DND-41 (cell line): ENCODE results near the gene OR2B2.
"Not testable (repeated sequence)": the region's sequence is repeated elsewhere in the genome, so short reads cannot be mapped to it uniquely, and the experiment has no call there.

Experiments
- ATAC-seq: fragments of 200-7000 bp; cut with Tn5 transposase; 3 replicates; pipeline ENCODE4 v1.9.1; 2021; ENCODE audit warnings: low read depth; ENCODE audit not compliant: insufficient read depth
- DNase-seq: peaks from one replicate; pipeline ENCODE4 v3.0.0-alpha.2; 2020
- H2AFZ ChIP-seq: 2 replicates; pipeline ENCODE4 v1.6.0; 2012; ENCODE audit warnings: low read depth, low read length
- H3K27ac ChIP-seq: 2 replicates; pipeline ENCODE4 v1.5.1; 2012; ENCODE audit warnings: low read length, inconsistent platforms
- H3K27me3 ChIP-seq: fragments of 200-600 bp; sonication (generic); 2 replicates; pipeline ENCODE4 v1.6.0; 2012; ENCODE audit warnings: low read length, mild to moderate bottlenecking, inconsistent platforms; ENCODE audit not compliant: insufficient read depth, poor library complexity
- H3K36me3 ChIP-seq: 2 replicates; pipeline ENCODE4 v1.5.1; 2012; ENCODE audit warnings: low read length, inconsistent platforms; ENCODE audit not compliant: insufficient read depth
- H3K4me1 ChIP-seq: 2 replicates; pipeline ENCODE4 v1.5.1; 2012; ENCODE audit warnings: mild to moderate bottlenecking, low read length; ENCODE audit not compliant: insufficient read depth
- H3K4me2 ChIP-seq: 2 replicates; pipeline ENCODE4 v1.6.0; 2012; ENCODE audit warnings: mild to moderate bottlenecking, moderate library complexity, low read length, inconsistent platforms; ENCODE audit not compliant: insufficient read depth
- H3K4me3 ChIP-seq, 2 experiments: fragments of 200-600 bp in 1 of 2; shearing (Covaris generic) in 1 of 2; 2 replicates each; pipeline ENCODE4 v1.5.1; 2012 to 2016; ENCODE audit warnings: inconsistent platforms in 2 of 2, low read length in 2 of 2, mild to moderate bottlenecking in 2 of 2, low read depth in 1 of 2, moderate library complexity in 1 of 2
- H3K79me2 ChIP-seq: 2 replicates; pipeline ENCODE4 v1.6.0; 2012; ENCODE audit warnings: low read length, inconsistent platforms; ENCODE audit not compliant: insufficient read depth
- H3K9ac ChIP-seq: 2 replicates; pipeline ENCODE4 v1.6.0; 2012; ENCODE audit warnings: low read depth, mild to moderate bottlenecking, inconsistent platforms, low read length, moderate library complexity
- H3K9me3 ChIP-seq: 2 replicates; pipeline ENCODE4 v1.5.1; 2012; ENCODE audit warnings: low read length, moderate library complexity, mild to moderate bottlenecking, inconsistent platforms; ENCODE audit not compliant: insufficient read depth, severe bottlenecking
- H4K20me1 ChIP-seq: 2 replicates; pipeline ENCODE4 v1.6.0; 2012; ENCODE audit warnings: low read length; ENCODE audit not compliant: insufficient read depth
- CTCF ChIP-seq: IDR thresholded peaks from 2 replicates; pipeline ENCODE4 v1.5.1; 2012; ENCODE audit warnings: borderline replicate concordance, low read length, moderate library complexity, mild to moderate bottlenecking; ENCODE audit not compliant: poor library complexity, severe bottlenecking; ENCODE audit errors: extremely low read depth
- EZH2 ChIP-seq: IDR thresholded peaks from 3 replicates; pipeline ENCODE4 v1.6.1; 2012; ENCODE audit warnings: borderline replicate concordance, low read depth, mild to moderate bottlenecking, moderate library complexity, low read length, inconsistent platforms; ENCODE audit not compliant: severe bottlenecking

Gene OR2B2

GRCh38 chr6:27908017-27908416, 4.2 kb downstream of the OR2B2 start:
- ATAC-seq (no peak), DNase-seq (no peak)
- no peak overlapping the region for H3K4me3 ChIP-seq
- no peaks in the 10 kb centered on the region for H3K79me2 ChIP-seq
- peaks cover 11% of the 10 kb centered on the region for H3K4me1 ChIP-seq
- H3K27me3 ChIP-seq, result no peaks in the 10 kb centered on the region
- TF ChIP-seq EZH2 (no peak), CTCF (no peak)
- no peaks in the 10 kb centered on the region for H3K36me3 ChIP-seq
- no peak overlapping the region for H3K4me2 ChIP-seq
- no peak overlapping the region for H2AFZ ChIP-seq
- no peak overlapping the region for H3K27ac ChIP-seq
- H3K9ac ChIP-seq, result no peak overlapping the region
- H4K20me1 ChIP-seq, result no peaks in the 10 kb centered on the region
- no peaks in the 10 kb centered on the region for H3K9me3 ChIP-seq

DNA sequence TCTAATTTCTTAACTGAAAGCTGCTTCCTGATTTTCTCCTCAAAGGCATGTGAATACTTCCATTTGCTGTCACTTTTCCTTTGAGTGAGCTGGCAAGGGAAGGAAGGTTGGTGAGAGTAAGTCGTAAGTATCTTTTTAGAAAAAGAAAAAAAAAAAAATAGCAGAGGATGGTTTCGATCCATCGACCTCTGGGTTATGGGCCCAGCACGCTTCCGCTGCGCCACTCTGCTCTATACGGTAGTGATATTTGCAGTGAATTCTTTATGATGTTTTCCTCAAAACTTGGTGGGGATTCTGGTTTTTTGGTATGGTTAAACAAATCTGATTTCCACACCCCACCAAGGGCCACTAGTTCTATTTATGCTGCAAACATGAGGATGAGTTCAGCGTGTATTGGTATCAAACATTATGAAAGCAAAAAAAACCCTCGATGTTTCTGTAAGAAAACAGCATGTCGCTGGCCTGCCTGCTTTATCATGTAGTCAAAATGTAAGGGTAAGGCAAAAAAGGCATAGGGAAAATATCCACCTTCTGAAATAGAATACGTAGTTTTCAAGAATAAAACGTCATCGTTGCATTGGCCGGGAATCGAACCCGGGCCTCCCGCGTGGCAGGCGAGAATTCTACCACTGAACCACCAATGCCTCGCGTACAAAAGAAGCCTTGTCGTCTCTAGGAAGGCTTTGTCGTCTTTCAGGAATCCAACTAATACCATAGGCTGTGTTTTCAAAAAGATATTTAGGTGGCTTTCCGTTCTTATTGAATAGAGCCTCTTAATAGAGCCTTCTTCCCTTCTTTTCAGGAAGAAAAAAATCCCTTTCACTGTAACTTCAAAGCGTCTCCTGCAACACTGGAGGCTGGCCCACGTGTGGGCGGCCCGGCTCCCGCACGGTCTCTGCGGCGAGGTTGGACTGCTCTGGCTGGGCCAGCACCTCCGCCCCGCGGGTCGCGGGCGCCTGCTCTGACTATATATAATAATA, 9.6 kb downstream of the OR2B2 start:
- peaks cover 25% of the 10 kb centered on the region for H3K4me1 ChIP-seq
- peak overlapping the region; percentile 64 for H3K9ac ChIP-seq
- peak; percentile 86 for DNase-seq
- H4K20me1 ChIP-seq, result no peaks in the 10 kb centered on the region
- H3K4me2 ChIP-seq, result peak overlapping the region; percentile 68
- no peaks in the 10 kb centered on the region for H3K9me3 ChIP-seq
- H2AFZ ChIP-seq, result peak overlapping the region; percentile 92
- no peaks in the 10 kb centered on the region for H3K27me3 ChIP-seq
- H3K79me2 ChIP-seq, result no peaks in the 10 kb centered on the region
- no peaks in the 10 kb centered on the region for H3K36me3 ChIP-seq
- TF ChIP-seq EZH2, result no peak
- no peak for TF ChIP-seq CTCF
- peak overlapping the region; percentile 85 for H3K27ac ChIP-seq
- peak overlapping the region; percentile 84 to 87 for H3K4me3 ChIP-seq
- ATAC-seq, result peak; percentile 86

DNA sequence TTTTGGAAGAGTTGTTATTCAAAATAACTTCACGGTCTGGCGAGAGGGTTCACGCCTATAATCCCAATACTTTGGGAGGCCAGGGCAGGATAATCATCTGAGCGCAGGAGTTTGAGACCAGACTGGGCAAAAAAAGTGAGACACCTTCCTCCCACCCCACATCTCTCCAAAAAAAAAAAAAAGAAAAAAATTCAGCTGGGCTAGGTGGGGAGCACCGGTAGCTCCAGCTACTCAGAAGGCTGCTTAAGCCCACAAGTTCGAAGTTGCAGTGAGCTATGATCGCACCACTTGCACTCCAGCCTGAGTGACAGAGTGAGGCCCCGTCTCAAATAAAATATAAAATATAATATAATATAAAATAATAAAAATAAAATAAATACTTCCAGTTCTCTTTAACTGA, 10.4 kb downstream of the OR2B2 start:
- Histone ChIP-seq H3K79me2 (no peaks in the 10 kb centered on the region), H3K27ac (peak overlapping the region; percentile 85), H3K4me3 (peak overlapping the region; percentile 84 to 87; a peak in 3 of 4 replicates), H3K4me2 (peak overlapping the region; percentile 68), H3K4me1 (peaks cover 29% of the 10 kb centered on the region), H4K20me1 (no peaks in the 10 kb centered on the region), H3K27me3 (no peaks in the 10 kb centered on the region), H3K36me3 (no peaks in the 10 kb centered on the region), H2AFZ (peak overlapping the region; percentile 65), H3K9ac (peak overlapping the region; percentile 64), H3K9me3 (no peaks in the 10 kb centered on the region)
- TF ChIP-seq EZH2, result no peak
- TF ChIP-seq CTCF, result no peak
- DNase-seq, result no peak
- no peak for ATAC-seq

DNA sequence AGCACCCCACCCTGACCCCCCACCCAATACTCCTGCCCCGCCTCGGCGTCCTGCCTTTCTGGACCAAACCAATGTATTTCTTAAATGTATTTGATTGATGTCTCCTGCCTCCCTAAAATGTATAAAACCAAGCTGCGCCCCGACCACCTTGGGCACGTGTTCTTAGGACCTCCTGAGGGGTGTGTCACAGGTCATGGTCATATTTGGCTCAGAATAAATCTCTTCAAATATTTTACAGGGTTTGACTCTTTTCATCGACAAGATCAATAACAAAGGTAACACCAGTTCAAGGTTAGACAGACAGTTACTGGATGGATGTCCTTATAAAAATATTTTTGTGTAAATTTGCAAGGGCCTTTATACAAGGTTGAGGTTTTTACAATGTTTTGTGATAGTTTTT, 12.0 kb downstream of the OR2B2 start:
- not testable (repeated sequence) for ATAC-seq, H3K4me3 ChIP-seq, H3K4me2 ChIP-seq, H4K20me1 ChIP-seq, H3K36me3 ChIP-seq, H3K9ac ChIP-seq, DNase-seq, H3K9me3 ChIP-seq, H3K27ac ChIP-seq, H3K27me3 ChIP-seq, H2AFZ ChIP-seq
- H3K79me2 ChIP-seq, result peaks cover 11% of the 10 kb centered on the region
- peaks cover 42% of the 10 kb centered on the region for H3K4me1 ChIP-seq
